GM18858 (cell line): ENCODE data around the gene DVL3.

Experiments used
- ATAC-seq: cut with Tn5 transposase; IDR thresholded peaks from one replicate; pipeline ENCODE4 v1.9.1; 2021; ENCODE audit not compliant: unreplicated experiment

DVL3 gene

GRCh38 chr3:184209146-184209923 lies 54.2 kb downstream of the DVL3 start:
- no peak for ATAC-seq

GRCh38 chr3:184211297-184211696 lies 56.1 kb downstream of the DVL3 start:
- no peak for ATAC-seq

- ATAC-seq: no peak
Observed at GRCh38 chr3:184211718-184212117, 56.5 kb downstream of the DVL3 start.

DNA sequence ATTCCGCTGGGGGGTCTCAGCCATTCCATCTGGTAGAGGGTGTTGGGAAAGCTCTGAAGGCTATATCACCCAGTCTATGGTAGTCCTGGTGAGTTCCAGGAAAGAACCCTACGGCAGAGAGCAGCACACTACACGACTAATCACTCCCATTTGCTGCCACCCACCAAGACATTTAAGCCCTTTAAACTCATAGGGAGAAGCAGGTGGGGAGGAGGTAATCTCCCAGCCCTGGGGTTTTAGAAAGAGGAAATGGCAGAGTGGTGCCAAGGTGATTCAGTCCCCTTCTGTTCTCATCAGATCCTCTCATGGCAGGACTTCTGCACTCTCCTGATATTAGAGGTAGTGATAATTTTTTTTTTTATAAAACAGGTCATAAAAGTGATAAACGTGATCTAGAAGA lies 63.6 kb downstream of the DVL3 start:
- no peak for ATAC-seq

GRCh38 chr3:184222521-184222920 lies 67.3 kb downstream of the DVL3 start:
- ATAC-seq: no peak
